B cell (primary cell): ENCODE results near the gene SUV39H2. TPM values are rescaled to one million over a fixed set of nuclear protein-coding genes. Genes with fewer than 3 reads are reported as not detected.

Experiments used
- ATAC-seq: fragments of 200-7000 bp; cut with Tn5 transposase; one replicate; pipeline ENCODE4 v1.10.0; 2021; ENCODE audit warnings: low read depth, mild to moderate bottlenecking, moderate number of reproducible peaks, moderate library complexity
- CTCF ChIA-PET: fragments of 350-600 bp; sonication (Branson Sonifier 250); formaldehyde crosslinking; loops from one replicate; lab custom pipeline; 2021; ENCODE audit warnings: antibody characterized with exemption, inconsistent platforms; lab: Charles Lee
- POLR2A ChIA-PET: fragments of 350-600 bp; sonication (Branson Sonifier 250); formaldehyde crosslinking; loops from one replicate; lab custom pipeline; 2021; ENCODE audit warnings: antibody characterized with exemption; lab: Charles Lee
- DNase-seq: peaks from one replicate; pipeline ENCODE4 v3.0.0; 2013
- H2AFZ ChIP-seq: 2 replicates; pipeline ENCODE4 v1.6.1; 2012; ENCODE audit warnings: mild to moderate bottlenecking, low read depth, low read length; ENCODE audit not compliant: insufficient read depth, poor library complexity, severe bottlenecking
- H3K27ac ChIP-seq, 2 donors: 1 replicate in 1 of 2; 2 replicates in 1 of 2; pipeline ENCODE4 v1.5.1; 2012 to 2013; ENCODE audit warnings: low read length in 2 of 2, mild to moderate bottlenecking in 2 of 2, moderate library complexity in 1 of 2
- H3K27me3 ChIP-seq, 4 experiments: fragments of 200-600 bp in 1 of 4; sonication (generic) in 1 of 4; replicated peaks in 1 of 4; 1 replicate in 2 of 4; 2 replicates in 2 of 4; pipeline versions ENCODE4 v1.6.1 to v1.7.0; 2013 to 2016; ENCODE audit warnings: low read length in 3 of 4, mild to moderate bottlenecking in 2 of 4, mixed read lengths in 1 of 4, moderate library complexity in 1 of 4; ENCODE audit not compliant: insufficient read depth in 4 of 4, control insufficient read depth in 3 of 4; ENCODE audit errors: control extremely low read depth in 1 of 4
- H3K36me3 ChIP-seq, 2 experiments: replicated peaks in 1 of 2; 1 replicate in 1 of 2; 2 replicates in 1 of 2; pipeline versions ENCODE4 v1.6.1 to v1.7.1; 2013; ENCODE audit warnings: low read length in 1 of 2; ENCODE audit not compliant: insufficient read depth in 2 of 2, control insufficient read depth in 1 of 2; ENCODE audit errors: control extremely low read depth in 1 of 2, extremely low read depth in 1 of 2
- H3K4me1 ChIP-seq, 2 donors: fragments of 200-600 bp in 1 of 2; sonication (generic) in 1 of 2; 1 replicate in 1 of 2; 2 replicates in 1 of 2; pipeline versions ENCODE4 v1.5.1 to v1.6.1; 2013 to 2017; ENCODE audit warnings: low read length in 2 of 2; ENCODE audit not compliant: control insufficient read depth in 2 of 2, insufficient read depth in 2 of 2
- H3K4me2 ChIP-seq: replicated peaks from 2 replicates; pipeline ENCODE3; 2012; ENCODE audit warnings: mild to moderate bottlenecking, low read depth, low read length; ENCODE audit not compliant: poor library complexity, severe bottlenecking
- H3K4me3 ChIP-seq, 5 experiments: fragments of 200-600 bp in 1 of 5; sonication (generic) in 1 of 5; 1 replicate in 3 of 5; 2 replicates in 2 of 5; pipeline versions ENCODE4 v1.5.1 to v1.7.0; 2011 to 2016; ENCODE audit warnings: low read length in 4 of 5, mild to moderate bottlenecking in 4 of 5, low read depth in 2 of 5, control low read depth in 1 of 5, moderate library complexity in 1 of 5; ENCODE audit not compliant: insufficient read depth in 1 of 5; ENCODE audit errors: control extremely low read depth in 1 of 5, extremely low read depth in 1 of 5
- H3K79me2 ChIP-seq: fragments of 200-600 bp; sonication (generic); one replicate; pipeline ENCODE4 v1.6.0; 2016; ENCODE audit warnings: low read length; ENCODE audit not compliant: control insufficient read depth, insufficient read depth
- H3K9ac ChIP-seq: fragments of 200-600 bp; sonication (generic); 2 replicates; pipeline ENCODE4 v1.6.1; 2017; ENCODE audit warnings: mild to moderate bottlenecking, low read length, moderate library complexity
- H3K9me3 ChIP-seq, 3 donors: one replicate each; pipeline versions ENCODE4 v1.6.1 to v1.7.1; 2013; ENCODE audit warnings: low read length in 2 of 3; ENCODE audit not compliant: control insufficient read depth in 2 of 3, insufficient read depth in 1 of 3; ENCODE audit errors: control extremely low read depth in 1 of 3
- H4K20me1 ChIP-seq: 2 replicates; pipeline ENCODE4 v1.6.0; 2012; ENCODE audit warnings: mild to moderate bottlenecking, low read length; ENCODE audit not compliant: insufficient read depth, control insufficient read depth, poor library complexity, severe bottlenecking
- H3K27ac Mint-ChIP-seq: one replicate; pipeline ENCODE4 v1.8.0; 2021; ENCODE audit warnings: mixed read lengths
- H3K27me3 Mint-ChIP-seq: one replicate; pipeline ENCODE4 v1.8.0; 2021; ENCODE audit warnings: mixed read lengths
- H3K4me1 Mint-ChIP-seq: one replicate; pipeline ENCODE4 v1.8.0; 2021; ENCODE audit warnings: mixed read lengths
- H3K4me3 Mint-ChIP-seq: one replicate; pipeline ENCODE4 v1.8.0; 2021; ENCODE audit warnings: mixed read lengths
- H3K9me3 Mint-ChIP-seq: one replicate; pipeline ENCODE4 v1.8.0; 2022; ENCODE audit warnings: mixed read lengths; ENCODE audit not compliant: insufficient read depth
- CTCF ChIP-seq: fragments of 200-600 bp; IDR thresholded peaks from one replicate; pipeline ENCODE4 v1.8.0; 2022; ENCODE audit warnings: antibody characterized with exemption, mild to moderate bottlenecking
- EZH2 ChIP-seq: IDR thresholded peaks from 2 replicates; pipeline ENCODE4 v1.6.1; 2012; ENCODE audit warnings: borderline replicate concordance, low read depth, mild to moderate bottlenecking, moderate library complexity, low read length; ENCODE audit not compliant: insufficient read depth, poor library complexity, severe bottlenecking
- WGBS: methylation state at CpG from one replicate; pipeline ENCODE4 v1.1.5; 2013; ENCODE audit warnings: missing lambda C conversion rate; ENCODE audit not compliant: insufficient coverage; 5-methylcytosine and 5-hydroxymethylcytosine counted together
- intact Hi-C: fragments of 100-400 bp; cut with micrococcal nuclease; formaldehyde crosslinking; loops from one replicate; pipeline ENCODE4 v1.10.0; 2022
- polyA plus RNA-seq: library from polyadenylated mRNA; depleted of rRNA; stranded (reverse); fragments of >200 nt; gene quantifications from 2 replicates; pipeline ENCODE4 v1.2.3, GENCODE V29; 2012
- total RNA-seq, 2 donors: library from RNA; stranded (reverse); fragments of 120-200 nt in 1 of 2; gene quantifications; 1 replicate in 1 of 2; 2 replicates in 1 of 2; pipeline versions ENCODE4 v1.2.3 to v1.2.4, GENCODE V29; 2013 to 2022

SUV39H2 gene
- total and polyA plus RNA-seq, 2 donors (not counting 1 experiment from before 2014, with no cell fraction given): 0.73 to 3.2 TPM

- H3K4me3 ChIP-seq: no peak overlapping the region
- intact Hi-C loops: no loop called here
- ChIA-PET POLR2A (interaction anchor here (0.6 kb wide), 2 partner anchors 316 to 328 kb away, joined by 3 to 4 read pairs; no protein-coding TSS in a partner anchor), CTCF (no interaction called here)
- H3K4me1 ChIP-seq: peaks cover 8% of the 10 kb centered on the region in 2 donors
- H3K27ac Mint-ChIP-seq: no peak overlapping the region
- no peak overlapping the region for H3K27ac ChIP-seq
- 78% methylated on average over 1 of the region's 3 CpGs for WGBS
- no peaks in the 10 kb centered on the region for H3K9me3 Mint-ChIP-seq
- H3K9me3 ChIP-seq: no peaks in the 10 kb centered on the region
- no peaks in the 10 kb centered on the region for H3K27me3 Mint-ChIP-seq
- no peak overlapping the region for H3K9ac ChIP-seq
- H3K4me2 ChIP-seq: no peak overlapping the region
- ATAC-seq (no peak), DNase-seq (no peak)
- no peak overlapping the region for H2AFZ ChIP-seq
- TF ChIP-seq CTCF: no peak
- no peak for TF ChIP-seq EZH2
- H3K4me3 Mint-ChIP-seq: no peak overlapping the region
- H4K20me1 ChIP-seq: no peaks in the 10 kb centered on the region
- H3K27me3 ChIP-seq: no peaks in the 10 kb centered on the region
- peaks cover 10% of the 10 kb centered on the region for H3K4me1 Mint-ChIP-seq
- H3K79me2 ChIP-seq: peaks cover 8% of the 10 kb centered on the region
- H3K36me3 ChIP-seq: peaks cover 0 to 2% of the 10 kb centered on the region in 2 experiments
These were observed 45.6 kb upstream of the SUV39H2 start for GRCh38 chr10:14833106-14833505.

- Histone ChIP-seq H3K4me3 (no peak overlapping the region), H4K20me1 (no peaks in the 10 kb centered on the region), H3K4me1 (peaks cover 16 to 17% of the 10 kb centered on the region in 2 donors), H3K9me3 (no peaks in the 10 kb centered on the region), H3K4me2 (no peak overlapping the region), H3K9ac (no peak overlapping the region), H3K27me3 (no peaks in the 10 kb centered on the region), H3K27ac (no peak overlapping the region), H2AFZ (no peak overlapping the region), H3K36me3 (peaks cover 0 to 2% of the 10 kb centered on the region in 2 experiments), H3K79me2 (peaks cover 30% of the 10 kb centered on the region)
- Mint-ChIP-seq H3K4me1 (peaks cover 20% of the 10 kb centered on the region), H3K4me3 (peak overlapping the region; percentile 10), H3K9me3 (no peaks in the 10 kb centered on the region), H3K27me3 (no peaks in the 10 kb centered on the region), H3K27ac (no peak overlapping the region)
- no peak for TF ChIP-seq EZH2
- TF ChIP-seq CTCF: no peak
- WGBS: no CpG with 5 or more reads among the region's 2 CpGs
- DNase-seq (no peak), ATAC-seq (no peak)
- intact Hi-C loops: loop anchor here (5.0 kb wide), 2 partner anchors 84 to 299 kb away; no protein-coding TSS in a partner anchor
- CTCF ChIA-PET: interaction anchor here (1.3 to 4.0 kb wide), 6 partner anchors 13 to 639 kb away, joined by 3 to 43 read pairs (median 14); no protein-coding TSS in a partner anchor
- POLR2A ChIA-PET: no interaction called here
These were observed 42.5 kb upstream of the SUV39H2 start for GRCh38 chr10:14836208-14836607.
